ENCODE data around the gene AKNAD1. TPM values are rescaled to one million over a fixed set of nuclear protein-coding genes. Genes with fewer than 3 reads are reported as not detected.
A peak's percentile ranks its signal among the peaks of the same experiment; 100 is the strongest.

Gene AKNAD1
- total RNA-seq, 2 donors from 2014 or later, result not detected

DNA sequence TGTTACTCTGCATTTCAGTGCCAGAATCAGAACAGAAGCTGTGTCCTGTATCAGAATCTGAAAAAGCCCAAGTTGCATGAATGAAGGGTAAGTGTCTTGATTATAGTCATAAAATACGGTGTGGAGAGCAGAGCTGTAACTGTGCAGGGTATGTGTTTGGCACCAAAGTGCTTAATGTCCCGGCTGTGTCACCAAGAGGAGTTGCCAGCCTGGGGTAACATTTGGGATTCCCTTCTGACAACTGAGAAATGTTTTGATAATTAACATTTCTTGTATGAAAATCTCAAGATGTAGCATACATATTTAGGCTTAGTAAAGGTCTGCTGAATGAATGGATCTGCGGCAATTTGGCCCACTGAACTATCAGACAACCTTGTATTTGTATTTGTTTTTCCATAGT, 33.3 kb downstream of the AKNAD1 start:
- TF ChIP-seq, protein P1, sequence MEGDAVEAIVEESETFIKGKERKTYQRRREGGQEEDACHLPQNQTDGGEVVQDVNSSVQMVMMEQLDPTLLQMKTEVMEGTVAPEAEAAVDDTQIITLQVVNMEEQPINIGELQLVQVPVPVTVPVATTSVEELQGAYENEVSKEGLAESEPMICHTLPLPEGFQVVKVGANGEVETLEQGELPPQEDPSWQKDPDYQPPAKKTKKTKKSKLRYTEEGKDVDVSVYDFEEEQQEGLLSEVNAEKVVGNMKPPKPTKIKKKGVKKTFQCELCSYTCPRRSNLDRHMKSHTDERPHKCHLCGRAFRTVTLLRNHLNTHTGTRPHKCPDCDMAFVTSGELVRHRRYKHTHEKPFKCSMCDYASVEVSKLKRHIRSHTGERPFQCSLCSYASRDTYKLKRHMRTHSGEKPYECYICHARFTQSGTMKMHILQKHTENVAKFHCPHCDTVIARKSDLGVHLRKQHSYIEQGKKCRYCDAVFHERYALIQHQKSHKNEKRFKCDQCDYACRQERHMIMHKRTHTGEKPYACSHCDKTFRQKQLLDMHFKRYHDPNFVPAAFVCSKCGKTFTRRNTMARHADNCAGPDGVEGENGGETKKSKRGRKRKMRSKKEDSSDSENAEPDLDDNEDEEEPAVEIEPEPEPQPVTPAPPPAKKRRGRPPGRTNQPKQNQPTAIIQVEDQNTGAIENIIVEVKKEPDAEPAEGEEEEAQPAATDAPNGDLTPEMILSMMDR (IDR thresholded peaks at IDR 0.05), result no peak
- H3K27ac ChIP-seq, result no peak overlapping the region
- H3K4me1 ChIP-seq, result peaks cover 0 to 16% of the 10 kb centered on the region in 2 donors
- H3K27me3 ChIP-seq, result no peaks in the 10 kb centered on the region
- no peak overlapping the region for H3K4me3 ChIP-seq
- no peaks in the 10 kb centered on the region for H3K36me3 ChIP-seq
- no peak for DNase-seq (ENCODE audit: low spot score)
- no peaks in the 10 kb centered on the region for H3K9me3 ChIP-seq

DNA sequence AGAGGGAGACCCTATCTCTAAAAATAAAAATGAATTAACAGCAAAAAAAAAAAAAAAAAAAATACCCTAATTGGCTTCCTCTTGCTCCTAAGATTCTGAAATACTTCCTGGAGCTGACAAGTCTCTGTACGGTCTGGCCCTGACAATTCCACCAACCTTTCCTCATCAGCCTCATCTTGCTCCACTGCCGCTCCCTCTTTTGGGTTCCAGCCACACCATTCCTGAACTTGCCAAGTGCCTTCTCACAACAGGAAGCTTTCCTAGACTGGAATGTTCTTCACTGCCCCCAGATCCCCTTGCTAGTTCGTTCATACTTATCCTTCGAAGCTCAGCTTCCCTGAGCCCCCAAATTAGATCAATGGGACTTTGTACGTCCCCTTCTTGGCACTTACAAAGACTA, 37.0 kb downstream of the AKNAD1 start:
- H3K27ac ChIP-seq, result no peak overlapping the region
- H3K27me3 ChIP-seq, result no peaks in the 10 kb centered on the region
- H3K9me3 ChIP-seq, result no peaks in the 10 kb centered on the region
- TF ChIP-seq, protein P1 (IDR thresholded peaks at IDR 0.05), result no peak
- peaks cover 0 to 19% of the 10 kb centered on the region in 2 donors for H3K4me1 ChIP-seq
- DNase-seq (ENCODE audit: low spot score), result no peak
- no peak overlapping the region for H3K4me3 ChIP-seq
- no peaks in the 10 kb centered on the region for H3K36me3 ChIP-seq

GRCh38 chr1:108817811-108818210, 39.1 kb downstream of the AKNAD1 start:
- H3K9me3 ChIP-seq, result no peaks in the 10 kb centered on the region
- no peaks in the 10 kb centered on the region for H3K36me3 ChIP-seq
- no peak overlapping the region for H3K4me3 ChIP-seq
- no peaks in the 10 kb centered on the region for H3K27me3 ChIP-seq
- H3K27ac ChIP-seq, result no peak overlapping the region
- TF ChIP-seq, protein P1 (IDR thresholded peaks at IDR 0.05), result no peak
- H3K4me1 ChIP-seq, result peaks cover 0 to 28% of the 10 kb centered on the region in 2 donors
- no peak for DNase-seq (ENCODE audit: low spot score)

GRCh38 chr1:108817016-108817415, 39.9 kb downstream of the AKNAD1 start:
- peak overlapping the region in 1 of 2 donors; percentile 34 for H3K4me3 ChIP-seq
- no peaks in the 10 kb centered on the region for H3K27me3 ChIP-seq
- peak overlapping the region; percentile 69 to 77 for H3K27ac ChIP-seq
- H3K36me3 ChIP-seq, result no peaks in the 10 kb centered on the region
- H3K9me3 ChIP-seq, result no peaks in the 10 kb centered on the region
- no peak for DNase-seq (ENCODE audit: low spot score)
- H3K4me1 ChIP-seq, result peaks cover 0 to 28% of the 10 kb centered on the region in 2 donors
- TF ChIP-seq, protein P1 (IDR thresholded peaks at IDR 0.05), result no peak

GRCh38 chr1:108816049-108816893, 40.6 kb downstream of the AKNAD1 start:
- Histone ChIP-seq H3K4me1 (peaks cover 0 to 28% of the 10 kb centered on the region in 2 donors), H3K27me3 (no peaks in the 10 kb centered on the region), H3K36me3 (no peaks in the 10 kb centered on the region), H3K27ac (peak overlapping the region; percentile 69 to 77), H3K9me3 (no peaks in the 10 kb centered on the region), H3K4me3 (peak overlapping the region; percentile 5 to 34)
- peak; percentile 86 for DNase-seq (ENCODE audit: low spot score)
- TF ChIP-seq, protein P1 (IDR thresholded peaks at IDR 0.05), result no peak
